GM12892 (cell line): ENCODE data around the gene GNAI3.

ENCODE experiments used
- POLR2A ChIP-seq: IDR thresholded peaks from 2 replicates; pipeline ENCODE4 v1.6.1; 2011; ENCODE audit warnings: low read depth, low read length, control low read depth
- POLR2AphosphoS5 ChIP-seq: IDR thresholded peaks from 2 replicates; pipeline ENCODE4 v1.6.1; 2011; ENCODE audit warnings: low read depth, low read length, control low read depth
- TAF1 ChIP-seq: IDR thresholded peaks from 2 replicates; pipeline ENCODE4 v1.6.1; 2011; ENCODE audit warnings: low read depth, mild to moderate bottlenecking, control low read depth, low read length, borderline replicate concordance

DNA sequence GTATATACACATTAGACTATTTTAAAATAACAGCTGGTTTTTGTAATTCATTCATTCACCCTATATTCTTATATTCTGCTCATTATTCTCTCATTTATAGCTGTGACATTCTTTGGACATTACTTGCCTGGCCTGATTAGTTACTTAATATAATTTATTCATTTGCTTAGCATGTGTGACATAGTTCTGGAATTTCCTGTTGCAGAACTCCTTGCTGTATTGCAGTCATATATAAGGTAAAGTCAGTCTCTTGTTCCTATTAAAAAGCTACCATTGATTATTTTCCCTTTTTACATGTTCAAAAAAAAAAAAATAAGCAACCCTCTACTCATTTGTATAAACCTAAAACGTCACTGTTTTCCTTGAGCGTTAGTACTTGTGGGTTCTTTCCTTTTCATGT is 47.1 kb downstream of the GNAI3 start:
- TF ChIP-seq POLR2A (no peak), POLR2AphosphoS5 (no peak), TAF1 (no peak)
